ENCODE results near the gene BLNK.
"Not testable (repeated sequence)": the region's sequence is repeated elsewhere in the genome, so short reads cannot be mapped to it uniquely, and the experiment has no call there.

DNA sequence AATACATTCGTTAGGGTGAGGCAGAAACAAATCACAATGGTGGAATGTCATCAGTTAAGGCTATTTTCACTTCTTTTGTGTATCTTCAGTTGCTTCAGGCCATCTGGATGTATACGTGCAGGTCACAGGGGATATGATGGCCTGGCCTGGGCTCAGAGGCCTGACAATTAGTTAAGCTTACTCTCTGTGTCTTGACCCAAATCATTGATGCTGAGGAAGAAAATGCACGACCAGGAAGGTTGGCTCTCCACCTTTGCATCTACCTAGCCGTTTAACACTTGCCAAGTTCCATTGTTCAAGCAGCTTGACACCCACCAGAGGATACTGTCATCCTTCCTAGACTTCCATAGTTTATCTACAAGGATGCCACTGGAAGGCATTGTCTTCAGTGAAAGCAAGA lies 37.5 kb upstream of the BLNK start:
- not testable (repeated sequence) for TF ChIP-seq POLR2A, SPI1, POU2F2 (IDR thresholded peaks at IDR 0.05; ENCODE audit: low read depth, low read length)

All from GM12891 (cell line).